IPS-18c (cell line): ENCODE results near the gene C10orf53.
A peak's percentile ranks its signal among the peaks of the same experiment; 100 is the strongest.
"Not testable (repeated sequence)": the region's sequence is repeated elsewhere in the genome, so short reads cannot be mapped to it uniquely, and the experiment has no call there.

Experiments used
- H3K4me3 ChIP-seq: 2 replicates; pipeline ENCODE4 v1.7.0; 2013; ENCODE audit warnings: low read depth, mild to moderate bottlenecking, low read length, moderate library complexity; ENCODE audit not compliant: insufficient read depth
- H3K9me3 ChIP-seq: one replicate; pipeline ENCODE4 v1.6.1; 2013; ENCODE audit warnings: mild to moderate bottlenecking, low read length, moderate library complexity; ENCODE audit not compliant: control insufficient read depth, insufficient read depth

C10orf53 gene

DNA sequence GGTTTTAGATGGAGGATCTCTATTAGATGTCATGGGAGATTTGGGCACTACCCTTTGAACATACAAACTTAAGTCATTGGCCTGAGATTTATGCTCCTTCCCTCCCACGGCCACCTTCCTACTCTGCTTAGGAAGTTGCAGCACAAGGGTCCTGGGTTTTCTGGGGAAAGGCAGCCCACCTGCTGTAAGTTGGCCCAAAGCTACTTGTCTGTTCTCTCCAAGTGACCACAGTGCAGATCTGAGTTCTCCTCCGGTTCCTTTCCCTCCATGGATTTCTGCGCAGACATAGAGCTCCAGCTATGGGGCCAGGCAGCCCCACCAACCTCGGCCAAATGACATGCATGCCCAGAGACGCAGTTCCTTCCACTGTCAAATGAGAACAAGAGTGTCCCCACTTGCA, 12.8 kb upstream of the C10orf53 start:
- Histone ChIP-seq H3K9me3 (no peaks in the 10 kb centered on the region), H3K4me3 (no peak overlapping the region)

DNA sequence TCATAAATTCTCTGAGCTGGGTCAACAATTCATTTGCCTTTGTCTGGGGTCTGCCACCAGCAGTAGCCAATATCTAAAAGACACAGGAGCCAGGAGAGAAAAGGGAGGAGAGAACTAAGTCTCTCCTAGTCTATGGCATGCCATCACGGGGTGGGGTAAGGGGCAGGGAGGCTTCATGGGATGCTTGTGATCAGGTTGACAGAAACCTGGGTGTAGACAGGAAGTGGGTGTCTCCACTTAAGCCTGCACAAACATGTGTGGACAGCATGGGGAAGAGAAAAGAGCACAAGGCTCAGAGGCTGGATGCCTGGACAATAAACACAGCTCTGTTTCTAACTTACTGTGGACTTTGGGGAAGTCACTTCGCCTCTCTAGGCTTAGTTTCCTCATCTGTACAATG, 11.5 kb upstream of the C10orf53 start:
- no peaks in the 10 kb centered on the region for H3K9me3 ChIP-seq
- no peak overlapping the region for H3K4me3 ChIP-seq

DNA sequence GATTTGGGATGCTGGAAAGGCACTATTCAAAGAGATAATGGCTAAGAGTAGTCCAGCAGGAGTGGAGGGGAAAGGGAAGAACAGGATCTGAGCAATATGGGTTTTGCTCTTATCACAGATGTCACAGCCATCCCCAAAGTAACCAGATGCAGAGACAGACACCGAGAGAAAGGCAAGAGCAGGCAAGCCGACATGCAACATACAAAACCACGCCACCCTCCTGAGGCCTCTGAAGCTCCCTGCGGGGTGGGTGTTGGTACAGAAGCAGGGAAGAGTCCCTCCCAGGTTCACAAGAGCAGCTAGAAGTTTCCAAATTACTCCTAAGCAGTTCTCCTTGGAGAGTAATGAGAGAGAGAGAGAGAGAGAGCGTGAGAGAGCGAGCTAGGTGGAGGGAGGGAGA, 10.8 kb upstream of the C10orf53 start:
- H3K9me3 ChIP-seq, result no peaks in the 10 kb centered on the region

DNA sequence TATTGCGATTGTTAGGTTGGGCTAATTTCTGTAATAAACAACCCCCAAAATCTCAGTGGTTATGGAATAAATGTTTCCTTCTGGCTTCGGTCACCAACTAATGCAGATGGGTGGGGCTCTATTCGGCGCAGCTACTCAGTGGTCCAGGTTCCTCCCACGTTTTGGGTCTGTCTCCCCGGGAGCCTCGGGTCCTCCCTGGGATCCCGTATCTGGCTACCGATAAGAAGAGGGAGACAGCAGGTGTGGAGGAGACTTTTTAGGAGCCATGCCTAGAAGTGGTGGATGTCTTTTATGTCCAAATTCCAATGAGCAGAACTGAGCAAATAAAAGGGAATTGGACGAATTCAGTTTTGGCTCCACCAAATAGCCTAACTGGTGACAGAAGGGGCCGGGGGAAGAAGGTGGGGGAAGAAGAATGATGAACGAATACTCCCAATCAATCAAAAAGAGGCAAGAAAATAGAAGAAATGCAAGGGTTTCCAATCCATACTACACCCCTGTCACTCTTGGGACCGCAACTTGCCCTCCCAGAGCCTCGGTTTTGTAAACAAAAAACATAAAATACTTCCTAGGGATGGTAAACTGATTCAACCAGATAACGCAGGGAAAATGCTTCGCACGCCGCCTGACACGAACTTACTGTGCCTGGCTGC, 498 bp upstream of the C10orf53 start:
- peak overlapping the region; percentile 47 for H3K4me3 ChIP-seq
- H3K9me3 ChIP-seq, result no peaks in the 10 kb centered on the region

More for the DNA sequence above, 10.8 kb upstream of the C10orf53 start:
- no peak overlapping the region for H3K4me3 ChIP-seq

DNA sequence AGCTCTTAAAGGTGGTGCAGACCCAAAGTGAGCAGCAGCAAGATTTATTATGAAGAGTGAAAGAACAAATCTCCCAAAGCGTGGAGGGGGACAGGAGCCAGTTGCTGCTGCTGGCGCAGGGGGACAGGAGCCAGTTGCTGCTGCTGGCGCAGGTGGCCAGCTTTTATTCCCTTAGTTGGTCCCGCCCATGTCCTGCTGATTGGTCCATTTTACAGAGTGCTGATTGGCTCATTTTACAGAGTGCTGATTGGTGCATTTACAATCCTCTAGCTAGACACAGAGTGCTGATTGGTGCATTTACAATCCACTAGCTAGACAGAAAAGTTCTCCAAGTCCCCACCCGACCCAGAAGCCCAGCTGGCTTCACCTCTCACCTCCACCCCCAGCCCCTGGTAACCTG, 3.0 kb downstream of the C10orf53 start:
- not testable (repeated sequence) for H3K4me3 ChIP-seq, H3K9me3 ChIP-seq

DNA sequence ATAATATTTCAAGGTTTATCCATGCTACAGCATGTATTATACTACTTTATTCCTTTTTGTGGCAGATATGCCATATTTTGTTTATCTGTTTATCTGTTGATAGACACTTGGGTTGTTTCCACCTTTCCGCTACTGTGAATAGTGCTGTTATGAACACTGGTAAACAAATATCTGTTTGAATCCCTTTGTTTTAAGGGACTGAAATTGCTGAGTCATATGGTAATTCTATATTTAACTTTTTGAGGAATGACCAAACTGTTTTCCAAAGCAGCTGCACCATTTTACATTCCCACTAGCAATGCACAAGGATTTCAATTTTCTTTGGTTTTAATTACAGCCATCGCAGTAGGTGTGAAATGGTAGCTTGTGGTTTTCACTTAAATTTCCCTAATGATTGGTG, 3.4 kb downstream of the C10orf53 start:
- no peaks in the 10 kb centered on the region for H3K9me3 ChIP-seq
- H3K4me3 ChIP-seq, result no peak overlapping the region

DNA sequence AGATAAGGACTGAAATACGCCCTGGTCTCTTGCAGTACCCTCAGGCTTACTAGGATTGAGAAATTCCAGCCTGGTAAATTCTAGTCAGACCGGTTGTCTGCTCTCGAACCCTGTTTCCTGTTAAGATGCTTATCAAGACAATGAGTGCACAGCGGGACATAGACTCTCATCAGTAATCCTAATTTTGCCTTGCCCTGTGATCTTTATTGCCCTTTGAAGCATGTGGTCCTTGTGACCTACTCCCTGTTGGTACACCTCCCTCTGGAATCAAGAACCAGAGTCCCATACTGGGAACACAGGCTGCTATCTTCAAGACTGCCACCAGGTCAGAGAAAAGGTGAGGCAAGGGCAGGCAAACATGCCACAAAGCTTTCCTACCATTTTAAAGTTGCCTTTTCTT, 7.2 kb downstream of the C10orf53 start:
- no peak overlapping the region for H3K4me3 ChIP-seq
- no peaks in the 10 kb centered on the region for H3K9me3 ChIP-seq

DNA sequence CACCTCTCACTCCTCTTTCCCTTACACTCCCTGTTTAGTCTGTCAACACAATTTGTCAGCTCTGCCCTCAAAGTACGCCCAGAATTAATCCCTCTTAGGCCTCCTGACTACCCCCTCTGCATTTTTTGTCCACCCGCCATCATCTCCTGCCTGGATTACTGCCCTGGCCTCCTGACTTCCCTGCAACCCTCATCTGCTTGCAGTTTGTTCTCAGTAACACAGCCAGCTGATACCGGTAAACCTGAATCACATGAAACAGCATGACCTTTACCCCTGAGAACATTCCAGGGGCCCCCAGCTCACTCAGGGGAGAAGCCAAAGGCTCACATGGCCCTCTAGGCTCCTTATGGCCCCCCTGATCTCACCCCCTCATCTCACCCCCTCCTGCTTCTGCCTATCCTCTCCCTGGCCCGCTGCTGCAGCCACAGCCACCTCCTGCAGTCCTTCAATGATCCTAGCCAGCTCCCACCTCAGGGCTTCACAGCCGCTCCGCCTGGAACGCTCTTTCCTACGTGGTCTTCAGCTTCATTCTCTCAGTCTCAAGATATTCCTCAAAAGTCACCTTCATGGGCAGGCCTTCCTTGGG, 8.9 kb downstream of the C10orf53 start:
- no peaks in the 10 kb centered on the region for H3K9me3 ChIP-seq
- 0 out of 2 replicates have a peak overlapping the region, but pooled peaks have one; percentile 11 for H3K4me3 ChIP-seq

DNA sequence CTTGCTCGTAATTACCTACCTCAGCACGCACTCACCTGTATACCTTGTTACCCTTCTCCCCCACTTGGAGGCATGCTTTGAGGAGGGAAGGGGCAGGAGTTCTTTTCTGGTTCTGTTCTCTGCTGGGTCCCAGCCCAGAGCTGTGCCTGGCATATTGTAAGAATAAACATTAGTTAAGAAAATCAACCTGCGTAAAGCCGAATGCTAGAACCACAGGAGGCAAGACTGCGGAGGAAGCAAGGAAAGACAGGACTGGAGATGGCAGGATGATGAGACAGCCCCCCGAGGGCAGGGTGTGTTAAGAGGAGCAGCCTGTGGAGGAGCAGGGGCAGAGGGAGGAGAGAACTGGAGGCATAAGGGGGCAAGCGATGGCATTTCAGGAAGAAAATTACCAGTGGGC, 9.5 kb downstream of the C10orf53 start:
- Histone ChIP-seq H3K4me3 (0 out of 2 replicates have a peak overlapping the region, but pooled peaks have one; percentile 11), H3K9me3 (no peaks in the 10 kb centered on the region)

DNA sequence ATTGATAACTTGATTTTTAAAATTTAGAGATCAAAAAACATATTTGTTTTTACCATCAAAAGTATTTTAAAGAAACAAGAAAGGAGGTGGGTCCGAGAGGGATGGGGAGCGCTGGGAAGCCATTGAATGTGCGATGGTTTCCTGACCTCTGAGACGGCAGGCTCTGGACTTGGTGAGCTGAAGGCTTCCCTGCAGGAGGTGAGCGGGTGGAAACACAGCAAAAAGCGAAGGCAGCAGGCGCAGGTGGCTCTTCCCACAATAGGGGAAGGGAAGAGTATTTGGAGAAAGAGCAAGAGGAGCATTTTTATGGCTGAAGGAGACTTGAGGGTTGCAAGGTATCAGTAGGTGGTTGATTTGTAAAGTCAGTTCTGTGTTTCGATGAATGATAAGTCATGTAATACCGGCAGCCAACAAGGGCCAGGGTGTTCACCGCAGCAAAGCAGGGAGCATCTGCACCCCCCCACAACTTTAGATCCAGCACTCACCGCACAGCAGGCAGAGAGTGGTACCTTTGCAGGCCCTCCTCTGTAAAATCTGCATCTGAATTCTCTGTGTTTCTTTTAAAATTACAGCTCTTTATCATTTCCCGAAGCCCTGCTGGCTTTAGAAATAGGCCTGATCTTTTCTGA, 10.5 kb downstream of the C10orf53 start:
- no peak overlapping the region for H3K4me3 ChIP-seq
- no peaks in the 10 kb centered on the region for H3K9me3 ChIP-seq

DNA sequence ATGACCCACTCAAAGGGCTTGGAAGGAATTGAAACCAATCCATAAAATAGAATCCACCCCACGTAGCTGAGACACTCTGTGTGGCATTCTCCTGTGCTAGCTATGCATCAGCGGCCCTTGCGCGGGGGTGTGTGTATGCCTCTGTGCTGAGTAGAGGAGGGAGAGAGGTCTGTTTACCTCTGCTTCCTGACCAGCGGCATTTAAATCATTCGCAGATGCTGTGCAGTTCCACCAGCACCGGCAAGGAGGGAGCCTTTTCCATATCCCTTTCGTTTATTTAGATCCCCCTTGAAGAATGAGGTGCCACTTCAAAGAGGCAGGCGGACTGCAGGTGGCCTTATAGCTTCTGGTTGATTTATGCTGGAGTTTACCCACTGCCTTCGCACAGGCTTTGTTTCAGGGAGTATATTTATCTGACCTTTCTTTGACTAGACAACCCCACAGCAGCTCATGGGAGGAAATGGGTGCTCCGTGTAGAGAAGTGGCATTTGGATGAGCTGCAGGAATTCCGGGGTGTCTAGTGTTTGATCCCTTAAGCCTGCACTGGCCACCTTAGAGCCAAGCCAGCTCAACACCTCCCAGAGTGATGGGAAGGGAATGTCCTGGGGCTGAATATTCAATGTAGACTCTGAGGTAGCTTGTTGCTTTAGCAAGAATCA, 11.4 kb downstream of the C10orf53 start:
- Histone ChIP-seq H3K9me3 (no peaks in the 10 kb centered on the region), H3K4me3 (no peak overlapping the region; the same call in 1 of the 2 replicates)

DNA sequence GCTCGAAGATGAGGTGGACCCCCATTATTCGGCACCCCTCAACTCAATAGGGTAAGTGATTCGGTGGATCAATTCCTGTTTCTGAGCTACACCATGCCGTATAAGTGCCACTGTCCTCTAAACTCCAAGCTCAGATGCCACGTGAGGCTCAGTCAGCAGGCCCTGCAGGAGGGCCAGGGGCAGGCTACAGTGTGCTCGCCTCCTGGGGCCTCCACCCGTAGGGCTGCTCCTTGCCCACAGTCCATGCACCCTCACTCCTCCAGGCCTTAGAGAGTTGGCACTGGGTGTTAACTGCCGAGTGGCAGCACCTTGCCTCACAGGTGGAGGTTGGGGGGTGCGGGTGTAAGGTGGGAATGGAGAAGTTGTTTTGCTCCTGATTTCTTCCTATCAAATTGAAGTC, 12.1 kb downstream of the C10orf53 start:
- H3K4me3 ChIP-seq, result no peak overlapping the region

DNA sequence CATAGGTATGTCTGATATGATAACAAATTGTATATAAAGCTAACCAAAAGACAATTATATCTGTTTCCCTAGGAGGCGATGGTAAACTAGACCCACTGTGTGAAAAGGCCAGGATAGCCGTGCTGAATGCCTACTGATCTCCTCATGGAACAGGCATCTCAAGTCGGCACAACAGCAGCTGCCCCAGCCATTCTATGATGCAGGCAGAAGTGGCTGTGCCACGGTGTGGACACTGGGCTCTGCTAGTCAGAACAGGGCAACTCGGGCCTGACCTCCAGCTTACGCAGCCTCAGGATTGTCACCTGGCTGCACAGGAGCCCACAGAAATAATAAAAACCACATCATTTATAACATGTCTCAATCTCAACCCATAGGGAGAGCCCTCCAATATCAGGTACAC, 15.0 kb downstream of the C10orf53 start:
- no peak overlapping the region for H3K4me3 ChIP-seq
- no peaks in the 10 kb centered on the region for H3K9me3 ChIP-seq

More for the DNA sequence above, 12.1 kb downstream of the C10orf53 start:
- H3K9me3 ChIP-seq, result no peaks in the 10 kb centered on the region

DNA sequence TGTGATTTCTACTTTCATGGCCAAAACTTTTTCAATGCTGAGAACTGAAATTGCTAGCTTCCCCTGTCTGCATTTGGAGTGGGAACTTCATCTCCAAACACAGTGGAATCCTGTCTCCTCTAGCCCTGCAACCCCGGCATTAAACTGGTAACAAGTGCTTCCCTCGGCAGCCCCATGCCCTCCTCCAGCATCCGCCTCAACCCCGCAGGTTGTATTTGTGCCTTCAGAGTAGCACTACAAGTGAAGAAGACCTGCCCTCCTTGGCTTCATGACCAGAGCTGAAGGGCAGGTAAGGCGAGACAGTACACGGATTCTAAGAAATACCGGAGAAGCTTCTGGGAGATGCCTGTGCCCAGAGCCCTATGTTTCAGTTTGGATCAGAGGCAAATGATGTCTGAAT, 16.9 kb downstream of the C10orf53 start:
- Histone ChIP-seq H3K9me3 (no peaks in the 10 kb centered on the region), H3K4me3 (no peak overlapping the region)

DNA sequence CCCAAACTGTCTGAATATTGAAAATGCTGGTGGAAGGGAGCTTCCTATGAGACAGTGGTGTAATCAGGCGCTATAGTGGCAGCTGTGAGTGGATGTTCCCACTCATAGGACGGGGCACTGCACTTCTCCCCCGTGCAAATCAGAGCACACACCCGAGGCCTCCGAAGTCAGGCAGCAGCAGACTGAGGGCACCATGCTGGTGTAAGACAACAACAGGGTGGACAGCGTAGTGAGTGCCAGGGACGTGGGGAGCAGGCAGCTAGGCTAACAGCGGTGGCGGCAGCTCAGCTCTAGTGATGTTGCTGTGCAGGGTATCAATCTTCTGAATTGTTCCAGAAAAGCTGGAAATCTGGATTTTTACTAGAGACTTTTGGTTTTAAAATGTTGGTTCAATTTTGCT, 19.2 kb downstream of the C10orf53 start:
- no peaks in the 10 kb centered on the region for H3K9me3 ChIP-seq

DNA sequence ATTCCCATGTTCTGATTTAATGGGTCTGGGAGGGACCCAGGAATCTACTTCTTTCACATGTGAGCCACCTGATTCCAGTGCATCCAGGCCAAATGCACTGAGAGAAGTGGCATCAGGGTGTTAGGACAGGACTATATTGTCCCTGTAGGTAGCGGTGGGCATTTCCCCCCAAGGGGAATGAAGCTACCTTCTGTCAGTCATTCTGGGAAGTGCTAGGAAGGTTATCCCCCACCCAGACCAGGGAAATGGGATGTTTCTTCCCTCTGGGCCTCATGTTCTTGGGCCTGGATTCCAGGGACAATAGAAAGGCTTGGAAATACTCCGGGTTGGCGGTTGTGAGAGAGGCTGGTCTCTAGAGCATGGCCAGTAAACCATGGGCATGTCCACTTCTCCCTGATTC, 20.8 kb downstream of the C10orf53 start:
- Histone ChIP-seq H3K9me3 (no peaks in the 10 kb centered on the region), H3K4me3 (no peak overlapping the region)

More for the DNA sequence above, 19.2 kb downstream of the C10orf53 start:
- H3K4me3 ChIP-seq, result no peak overlapping the region

DNA sequence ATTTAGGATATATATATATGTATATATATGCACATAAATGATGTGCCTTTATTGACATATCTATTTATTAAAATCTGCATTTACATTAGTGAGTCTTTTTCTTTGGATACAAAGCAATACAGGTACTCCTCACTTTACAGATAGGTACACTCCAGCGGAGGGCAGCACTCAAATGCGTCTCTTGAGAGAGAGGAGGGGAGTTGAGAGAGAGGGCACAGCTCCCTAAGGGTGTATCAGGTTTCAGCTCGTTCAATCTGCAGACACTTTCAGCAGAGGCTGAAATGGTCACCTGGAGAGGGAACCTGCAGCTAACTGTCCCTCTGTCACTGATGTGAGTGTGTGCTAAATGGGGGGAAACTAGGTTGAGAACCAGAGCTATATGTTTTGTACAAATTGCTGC, 21.5 kb downstream of the C10orf53 start:
- H3K9me3 ChIP-seq, result no peaks in the 10 kb centered on the region

DNA sequence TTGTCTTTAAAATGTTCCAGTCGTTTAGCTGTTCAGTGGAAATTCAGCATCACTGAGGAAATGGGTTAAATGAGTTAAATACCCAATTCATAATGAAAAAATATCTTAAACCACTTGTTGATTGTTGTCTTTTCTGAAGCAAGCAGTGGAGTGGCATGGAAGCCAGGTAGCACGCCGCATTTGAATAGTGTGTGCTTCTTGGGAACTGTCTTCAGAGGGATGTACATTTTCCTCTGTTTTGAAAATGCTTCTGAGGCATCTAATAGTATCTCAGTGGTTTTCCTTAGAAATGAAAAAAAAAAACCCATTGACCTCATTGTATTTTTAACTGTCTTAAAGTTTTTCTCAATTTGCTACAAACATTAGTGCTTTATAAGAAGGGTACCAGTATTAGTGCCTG, 28.1 kb downstream of the C10orf53 start:
- Histone ChIP-seq H3K4me3 (no peak overlapping the region), H3K9me3 (peaks cover 5% of the 10 kb centered on the region)

More for the DNA sequence above, 21.5 kb downstream of the C10orf53 start:
- no peak overlapping the region for H3K4me3 ChIP-seq
